ENCODE results near the gene VSTM4.

DNA sequence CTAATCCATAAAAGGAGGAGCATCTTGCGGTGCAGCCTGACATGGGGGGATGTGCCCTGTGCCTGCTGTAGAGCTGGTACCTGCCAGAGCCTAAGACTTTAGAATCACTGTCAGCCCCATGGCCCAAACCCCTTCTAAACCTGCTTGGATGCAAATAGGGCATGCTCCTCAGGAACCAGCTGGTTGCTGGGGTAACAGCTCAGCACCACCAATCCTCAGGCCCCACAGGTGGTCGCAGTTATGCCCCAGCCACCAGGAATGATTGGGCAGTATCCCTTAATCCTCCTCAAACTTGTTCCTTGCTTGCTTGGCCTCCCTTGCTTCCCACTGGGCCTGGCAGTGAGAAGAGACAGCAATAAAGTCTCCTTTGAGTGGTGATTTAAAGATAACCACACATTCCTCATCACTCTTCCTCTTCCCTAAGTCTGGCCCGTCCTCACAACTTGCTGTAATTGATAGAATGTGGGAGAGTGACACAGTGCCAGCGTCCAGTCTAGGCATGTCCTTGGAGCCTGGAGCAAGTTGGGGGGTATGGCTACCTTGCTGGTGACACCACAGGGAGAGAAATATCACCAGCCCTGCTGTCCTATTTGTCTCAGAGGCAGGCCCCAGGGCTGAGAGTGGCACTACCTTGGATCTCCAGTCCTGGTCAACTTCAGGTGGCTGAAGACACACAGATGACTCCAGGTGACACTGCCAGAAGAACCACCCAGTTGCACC, 43.0 kb downstream of the VSTM4 start:
- TF ChIP-seq, protein P1, sequence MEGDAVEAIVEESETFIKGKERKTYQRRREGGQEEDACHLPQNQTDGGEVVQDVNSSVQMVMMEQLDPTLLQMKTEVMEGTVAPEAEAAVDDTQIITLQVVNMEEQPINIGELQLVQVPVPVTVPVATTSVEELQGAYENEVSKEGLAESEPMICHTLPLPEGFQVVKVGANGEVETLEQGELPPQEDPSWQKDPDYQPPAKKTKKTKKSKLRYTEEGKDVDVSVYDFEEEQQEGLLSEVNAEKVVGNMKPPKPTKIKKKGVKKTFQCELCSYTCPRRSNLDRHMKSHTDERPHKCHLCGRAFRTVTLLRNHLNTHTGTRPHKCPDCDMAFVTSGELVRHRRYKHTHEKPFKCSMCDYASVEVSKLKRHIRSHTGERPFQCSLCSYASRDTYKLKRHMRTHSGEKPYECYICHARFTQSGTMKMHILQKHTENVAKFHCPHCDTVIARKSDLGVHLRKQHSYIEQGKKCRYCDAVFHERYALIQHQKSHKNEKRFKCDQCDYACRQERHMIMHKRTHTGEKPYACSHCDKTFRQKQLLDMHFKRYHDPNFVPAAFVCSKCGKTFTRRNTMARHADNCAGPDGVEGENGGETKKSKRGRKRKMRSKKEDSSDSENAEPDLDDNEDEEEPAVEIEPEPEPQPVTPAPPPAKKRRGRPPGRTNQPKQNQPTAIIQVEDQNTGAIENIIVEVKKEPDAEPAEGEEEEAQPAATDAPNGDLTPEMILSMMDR (IDR thresholded peaks at IDR 0.05), result no peak
- no peak for TF ChIP-seq POLR2AphosphoS5 (IDR thresholded peaks at IDR 0.05; ENCODE audit: low read depth, low read length)
- TF ChIP-seq SIN3A (IDR thresholded peaks at IDR 0.05; ENCODE audit: borderline replicate concordance, insufficient read depth, low read depth, low read length), result no peak
- TF ChIP-seq, protein P2, sequence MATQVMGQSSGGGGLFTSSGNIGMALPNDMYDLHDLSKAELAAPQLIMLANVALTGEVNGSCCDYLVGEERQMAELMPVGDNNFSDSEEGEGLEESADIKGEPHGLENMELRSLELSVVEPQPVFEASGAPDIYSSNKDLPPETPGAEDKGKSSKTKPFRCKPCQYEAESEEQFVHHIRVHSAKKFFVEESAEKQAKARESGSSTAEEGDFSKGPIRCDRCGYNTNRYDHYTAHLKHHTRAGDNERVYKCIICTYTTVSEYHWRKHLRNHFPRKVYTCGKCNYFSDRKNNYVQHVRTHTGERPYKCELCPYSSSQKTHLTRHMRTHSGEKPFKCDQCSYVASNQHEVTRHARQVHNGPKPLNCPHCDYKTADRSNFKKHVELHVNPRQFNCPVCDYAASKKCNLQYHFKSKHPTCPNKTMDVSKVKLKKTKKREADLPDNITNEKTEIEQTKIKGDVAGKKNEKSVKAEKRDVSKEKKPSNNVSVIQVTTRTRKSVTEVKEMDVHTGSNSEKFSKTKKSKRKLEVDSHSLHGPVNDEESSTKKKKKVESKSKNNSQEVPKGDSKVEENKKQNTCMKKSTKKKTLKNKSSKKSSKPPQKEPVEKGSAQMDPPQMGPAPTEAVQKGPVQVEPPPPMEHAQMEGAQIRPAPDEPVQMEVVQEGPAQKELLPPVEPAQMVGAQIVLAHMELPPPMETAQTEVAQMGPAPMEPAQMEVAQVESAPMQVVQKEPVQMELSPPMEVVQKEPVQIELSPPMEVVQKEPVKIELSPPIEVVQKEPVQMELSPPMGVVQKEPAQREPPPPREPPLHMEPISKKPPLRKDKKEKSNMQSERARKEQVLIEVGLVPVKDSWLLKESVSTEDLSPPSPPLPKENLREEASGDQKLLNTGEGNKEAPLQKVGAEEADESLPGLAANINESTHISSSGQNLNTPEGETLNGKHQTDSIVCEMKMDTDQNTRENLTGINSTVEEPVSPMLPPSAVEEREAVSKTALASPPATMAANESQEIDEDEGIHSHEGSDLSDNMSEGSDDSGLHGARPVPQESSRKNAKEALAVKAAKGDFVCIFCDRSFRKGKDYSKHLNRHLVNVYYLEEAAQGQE (IDR thresholded peaks at IDR 0.05; ENCODE audit: insufficient read depth in 1 of 2, low read depth in 2 of 2, low read length in 1 of 2), result no peak
